K562 (cell line): ENCODE data around the gene C1GALT1C1L. TPM values are rescaled to one million over a fixed set of nuclear protein-coding genes. Genes with fewer than 3 reads are reported as not detected.

ENCODE experiments used
- CHD4 ChIP-seq: fragments of 200-600 bp; sonication (generic); IDR thresholded peaks from 3 replicates; pipeline ENCODE4 v1.6.1; 2012; ENCODE audit warnings: low read depth, mild to moderate bottlenecking, mixed read lengths, low read length, inconsistent platforms; ENCODE audit not compliant: insufficient read depth, insufficient replicate concordance, poor library complexity, severe bottlenecking
- MEF2A ChIP-seq: IDR thresholded peaks from 2 replicates; pipeline ENCODE4 v1.6.1; 2011; ENCODE audit warnings: low read depth, mild to moderate bottlenecking, low read length, moderate library complexity; ENCODE audit not compliant: control insufficient read depth
- MEIS2 ChIP-seq: fragments of 450-650 bp; IDR thresholded peaks from 2 replicates; pipeline ENCODE4 v1.6.1; 2014; ENCODE audit warnings: mild to moderate bottlenecking; ENCODE audit not compliant: partially characterized antibody
- RFX1 ChIP-seq: fragments of 450-650 bp; IDR thresholded peaks from 2 replicates; pipeline ENCODE4 v1.6.1; 2016; ENCODE audit warnings: mild to moderate bottlenecking, moderate library complexity
- ZNF134 ChIP-seq: fragments of 250-450 bp; sonication (Bioruptor Pico); conservative IDR thresholded peaks from 2 replicates; pipeline ENCODE4 v1.4.0; 2020
- ZNF23 ChIP-seq: fragments of 250-450 bp; sonication (Bioruptor Pico); IDR thresholded peaks from 2 replicates; pipeline ENCODE4 v1.4.0; 2020; ENCODE audit warnings: mild to moderate bottlenecking
- ZNF41 ChIP-seq: fragments of 250-450 bp; sonication (Bioruptor Pico); conservative IDR thresholded peaks from 2 replicates; pipeline ENCODE4 v1.4.0; 2020; ENCODE audit warnings: mild to moderate bottlenecking
- polyA plus RNA-seq, 8 experiments: library from polyadenylated mRNA; depleted of rRNA in 4 of 8; stranded (reverse) in 5 of 8; unstranded in 3 of 8; fragments of >200 nt; fragmentation: Nextera tagmentation in 2 of 8; fragmentation: Illumina TruSeq in 1 of 8; extraction: Ambion mirVana in 2 of 8; extraction: Trizol in 1 of 8; gene quantifications; 2 replicates each; pipeline versions ENCODE4 v1.2.1 to v1.2.3, GENCODE V29; 2011 to 2014; ENCODE audit warnings: inconsistent platforms in 1 of 8, missing spikeins in 1 of 8
- total RNA-seq, 7 experiments: library from RNA; depleted of rRNA in 6 of 7; stranded (reverse); fragments of >200 nt in 6 of 7; fragmentation: Illumina TruSeq in 2 of 7; extraction: Trizol in 2 of 7; gene quantifications; 2 replicates each; pipeline versions ENCODE4 v1.2.1 to v1.2.3, GENCODE V29; 2011 to 2021; ENCODE audit warnings: low replicate concordance in 1 of 7
- TF ChIP-seq, protein P1 (sequence below): fragments of 450-650 bp; conservative IDR thresholded peaks from 2 replicates; pipeline ENCODE4 v1.6.1; 2016; ENCODE audit warnings: missing genetic modification characterization, low read depth, mild to moderate bottlenecking, missing compliant biosample characterization, moderate library complexity
- TF ChIP-seq, protein P2 (sequence below): fragments of 450-650 bp; formaldehyde crosslinking; IDR thresholded peaks from 2 replicates; pipeline ENCODE4 v1.4.0; 2020; ENCODE audit warnings: mild to moderate bottlenecking, moderate library complexity
- TF ChIP-seq, protein P3 (sequence below): fragments of 250-450 bp; sonication (Bioruptor Pico); IDR thresholded peaks from 2 replicates; pipeline ENCODE4 v1.8.0; 2022; ENCODE audit warnings: moderate library complexity, mild to moderate bottlenecking, inconsistent platforms
- TF ChIP-seq, protein P4 (sequence below), 2 experiments: fragments of 450-650 bp in 1 of 2; IDR thresholded peaks; 2 replicates each; pipeline ENCODE4 v1.6.1; 2011 to 2017; ENCODE audit warnings: low read depth in 2 of 2, antibody characterized with exemption in 1 of 2, borderline replicate concordance in 1 of 2, low read length in 1 of 2, mild to moderate bottlenecking in 1 of 2, mixed read lengths in 1 of 2; ENCODE audit not compliant: control insufficient read depth in 1 of 2
- TF ChIP-seq, protein P5 (sequence below), 2 experiments: fragments of 450-650 bp in 1 of 2; sonication (generic) in 1 of 2; formaldehyde crosslinking in 1 of 2; IDR thresholded peaks in 1 of 2; conservative IDR thresholded peaks in 1 of 2; 2 replicates each; pipeline versions ENCODE4 v1.6.1 to v1.8.1; 2016 to 2023; ENCODE audit warnings: mild to moderate bottlenecking in 2 of 2, moderate library complexity in 2 of 2, inconsistent platforms in 1 of 2, missing genetic modification reagents in 1 of 2
- TF ChIP-seq, protein P6 (sequence below): fragments of 250-450 bp; sonication (Bioruptor Pico); IDR thresholded peaks from 2 replicates; pipeline ENCODE4 v1.6.1; 2021; ENCODE audit warnings: mild to moderate bottlenecking
- TF ChIP-seq, protein P7 (sequence below): fragments of 450-650 bp; formaldehyde crosslinking; IDR thresholded peaks from 2 replicates; pipeline ENCODE4 v1.4.0; 2022; ENCODE audit warnings: mild to moderate bottlenecking, moderate library complexity

C1GALT1C1L gene
- total and polyA plus RNA-seq, 9 of the 15 experiments (the other 6 are each of a cell fraction or from before 2014, with no cell fraction given): 1.0 to 4.4 (median 1.9) TPM

DNA sequence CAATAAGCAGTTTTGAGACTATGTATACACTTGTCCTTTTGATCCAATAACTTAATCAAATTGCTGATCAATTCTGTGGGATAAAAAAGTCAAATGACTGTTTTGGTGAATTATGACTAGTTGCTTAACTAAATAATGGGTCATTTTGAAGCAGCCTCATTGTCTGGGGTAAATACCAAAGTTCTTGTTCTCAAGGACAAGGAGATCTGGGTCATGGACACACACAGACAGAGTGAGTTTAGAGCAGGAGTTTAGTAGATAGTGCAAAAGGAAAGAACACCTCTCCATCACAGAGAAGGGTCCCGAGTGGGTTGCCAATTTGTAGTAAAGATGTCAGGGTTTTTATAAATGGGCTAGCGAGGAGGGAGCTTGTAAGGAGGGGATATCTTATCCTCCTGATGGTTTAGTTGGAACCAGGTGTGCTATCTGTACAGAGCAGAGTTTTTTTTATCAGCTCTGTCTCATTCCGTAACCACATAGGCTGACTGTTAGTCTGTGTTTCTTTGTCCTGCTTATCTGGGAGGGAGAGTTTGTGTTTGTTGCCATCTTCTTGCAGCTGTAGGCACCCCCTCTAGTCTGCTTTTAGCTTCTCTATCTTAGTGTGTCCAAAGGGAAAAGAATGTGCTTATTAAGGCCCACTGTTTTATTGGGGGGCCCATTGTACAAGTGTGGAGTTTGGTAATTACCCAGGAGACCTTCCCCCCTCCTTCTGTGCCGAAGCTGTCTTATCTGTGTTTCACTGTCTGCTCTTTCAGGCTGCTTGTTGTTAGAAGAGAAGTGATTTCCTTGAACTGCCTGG, 48.7 kb upstream of the C1GALT1C1L start (continued):
- TF ChIP-seq, protein P1, sequence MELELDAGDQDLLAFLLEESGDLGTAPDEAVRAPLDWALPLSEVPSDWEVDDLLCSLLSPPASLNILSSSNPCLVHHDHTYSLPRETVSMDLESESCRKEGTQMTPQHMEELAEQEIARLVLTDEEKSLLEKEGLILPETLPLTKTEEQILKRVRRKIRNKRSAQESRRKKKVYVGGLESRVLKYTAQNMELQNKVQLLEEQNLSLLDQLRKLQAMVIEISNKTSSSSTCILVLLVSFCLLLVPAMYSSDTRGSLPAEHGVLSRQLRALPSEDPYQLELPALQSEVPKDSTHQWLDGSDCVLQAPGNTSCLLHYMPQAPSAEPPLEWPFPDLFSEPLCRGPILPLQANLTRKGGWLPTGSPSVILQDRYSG (tag): peak; percentile 77; the same call in 1 of the 2 replicates
- TF ChIP-seq, protein P2, sequence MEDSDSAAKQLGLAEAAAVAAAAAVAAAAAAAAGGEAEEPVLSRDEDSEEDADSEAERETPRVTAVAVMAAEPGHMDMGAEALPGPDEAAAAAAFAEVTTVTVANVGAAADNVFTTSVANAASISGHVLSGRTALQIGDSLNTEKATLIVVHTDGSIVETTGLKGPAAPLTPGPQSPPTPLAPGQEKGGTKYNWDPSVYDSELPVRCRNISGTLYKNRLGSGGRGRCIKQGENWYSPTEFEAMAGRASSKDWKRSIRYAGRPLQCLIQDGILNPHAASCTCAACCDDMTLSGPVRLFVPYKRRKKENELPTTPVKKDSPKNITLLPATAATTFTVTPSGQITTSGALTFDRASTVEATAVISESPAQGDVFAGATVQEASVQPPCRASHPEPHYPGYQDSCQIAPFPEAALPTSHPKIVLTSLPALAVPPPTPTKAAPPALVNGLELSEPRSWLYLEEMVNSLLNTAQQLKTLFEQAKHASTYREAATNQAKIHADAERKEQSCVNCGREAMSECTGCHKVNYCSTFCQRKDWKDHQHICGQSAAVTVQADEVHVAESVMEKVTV (CRISPR knock-in tag): 0 out of 2 replicates have a peak, but pooled peaks have one; percentile 22
- peak; percentile 49; the same call in 1 of the 2 replicates for TF ChIP-seq MEF2A
- TF ChIP-seq, protein P3, sequence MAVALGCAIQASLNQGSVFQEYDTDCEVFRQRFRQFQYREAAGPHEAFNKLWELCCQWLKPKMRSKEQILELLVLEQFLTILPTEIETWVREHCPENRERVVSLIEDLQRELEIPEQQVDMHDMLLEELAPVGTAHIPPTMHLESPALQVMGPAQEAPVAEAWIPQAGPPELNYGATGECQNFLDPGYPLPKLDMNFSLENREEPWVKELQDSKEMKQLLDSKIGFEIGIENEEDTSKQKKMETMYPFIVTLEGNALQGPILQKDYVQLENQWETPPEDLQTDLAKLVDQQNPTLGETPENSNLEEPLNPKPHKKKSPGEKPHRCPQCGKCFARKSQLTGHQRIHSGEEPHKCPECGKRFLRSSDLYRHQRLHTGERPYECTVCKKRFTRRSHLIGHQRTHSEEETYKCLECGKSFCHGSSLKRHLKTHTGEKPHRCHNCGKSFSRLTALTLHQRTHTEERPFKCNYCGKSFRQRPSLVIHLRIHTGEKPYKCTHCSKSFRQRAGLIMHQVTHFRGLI: 0 out of 2 replicates have a peak, but pooled peaks have one; percentile 24
- no peak for TF ChIP-seq CHD4
- TF ChIP-seq, protein P4, sequence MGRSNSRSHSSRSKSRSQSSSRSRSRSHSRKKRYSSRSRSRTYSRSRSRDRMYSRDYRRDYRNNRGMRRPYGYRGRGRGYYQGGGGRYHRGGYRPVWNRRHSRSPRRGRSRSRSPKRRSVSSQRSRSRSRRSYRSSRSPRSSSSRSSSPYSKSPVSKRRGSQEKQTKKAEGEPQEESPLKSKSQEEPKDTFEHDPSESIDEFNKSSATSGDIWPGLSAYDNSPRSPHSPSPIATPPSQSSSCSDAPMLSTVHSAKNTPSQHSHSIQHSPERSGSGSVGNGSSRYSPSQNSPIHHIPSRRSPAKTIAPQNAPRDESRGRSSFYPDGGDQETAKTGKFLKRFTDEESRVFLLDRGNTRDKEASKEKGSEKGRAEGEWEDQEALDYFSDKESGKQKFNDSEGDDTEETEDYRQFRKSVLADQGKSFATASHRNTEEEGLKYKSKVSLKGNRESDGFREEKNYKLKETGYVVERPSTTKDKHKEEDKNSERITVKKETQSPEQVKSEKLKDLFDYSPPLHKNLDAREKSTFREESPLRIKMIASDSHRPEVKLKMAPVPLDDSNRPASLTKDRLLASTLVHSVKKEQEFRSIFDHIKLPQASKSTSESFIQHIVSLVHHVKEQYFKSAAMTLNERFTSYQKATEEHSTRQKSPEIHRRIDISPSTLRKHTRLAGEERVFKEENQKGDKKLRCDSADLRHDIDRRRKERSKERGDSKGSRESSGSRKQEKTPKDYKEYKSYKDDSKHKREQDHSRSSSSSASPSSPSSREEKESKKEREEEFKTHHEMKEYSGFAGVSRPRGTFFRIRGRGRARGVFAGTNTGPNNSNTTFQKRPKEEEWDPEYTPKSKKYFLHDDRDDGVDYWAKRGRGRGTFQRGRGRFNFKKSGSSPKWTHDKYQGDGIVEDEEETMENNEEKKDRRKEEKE (IDR thresholded peaks at IDR 0.05; ENCODE audit: borderline replicate concordance in 1 of 2, control insufficient read depth in 1 of 2, low read depth in 2 of 2, low read length in 1 of 2): peak in 1 of 2 experiments; percentile 22; a peak in 1 of 4 replicates
- TF ChIP-seq, protein P5, sequence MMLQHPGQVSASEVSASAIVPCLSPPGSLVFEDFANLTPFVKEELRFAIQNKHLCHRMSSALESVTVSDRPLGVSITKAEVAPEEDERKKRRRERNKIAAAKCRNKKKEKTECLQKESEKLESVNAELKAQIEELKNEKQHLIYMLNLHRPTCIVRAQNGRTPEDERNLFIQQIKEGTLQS (IDR thresholded peaks at IDR 0.05): peak; percentile 62; the same call in 1 of the 2 replicates
- TF ChIP-seq, protein P5 (CRISPR knock-in tag; conservative IDR thresholded peaks at IDR 0.05): no peak
- 0 out of 2 replicates have a peak, but pooled peaks have one; percentile 5 for TF ChIP-seq RFX1
- TF ChIP-seq ZNF23: peak; percentile 69; the same call in 1 of the 2 replicates
- TF ChIP-seq, protein P6, sequence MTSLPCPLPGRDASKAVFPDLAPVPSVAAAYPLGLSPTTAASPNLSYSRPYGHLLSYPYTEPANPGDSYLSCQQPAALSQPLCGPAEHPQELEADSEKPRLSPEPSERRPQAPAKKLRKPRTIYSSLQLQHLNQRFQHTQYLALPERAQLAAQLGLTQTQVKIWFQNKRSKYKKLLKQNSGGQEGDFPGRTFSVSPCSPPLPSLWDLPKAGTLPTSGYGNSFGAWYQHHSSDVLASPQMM (CRISPR knock-in tag): no peak
- peak; percentile 91 for TF ChIP-seq MEIS2
- TF ChIP-seq, protein P7, sequence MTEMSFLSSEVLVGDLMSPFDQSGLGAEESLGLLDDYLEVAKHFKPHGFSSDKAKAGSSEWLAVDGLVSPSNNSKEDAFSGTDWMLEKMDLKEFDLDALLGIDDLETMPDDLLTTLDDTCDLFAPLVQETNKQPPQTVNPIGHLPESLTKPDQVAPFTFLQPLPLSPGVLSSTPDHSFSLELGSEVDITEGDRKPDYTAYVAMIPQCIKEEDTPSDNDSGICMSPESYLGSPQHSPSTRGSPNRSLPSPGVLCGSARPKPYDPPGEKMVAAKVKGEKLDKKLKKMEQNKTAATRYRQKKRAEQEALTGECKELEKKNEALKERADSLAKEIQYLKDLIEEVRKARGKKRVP (CRISPR knock-in tag): peak; percentile 50; the same call in 1 of the 2 replicates
- TF ChIP-seq ZNF134 (CRISPR knock-in tag): peak; percentile 49; the same call in 1 of the 2 replicates
- 0 out of 2 replicates have a peak, but pooled peaks have one; percentile 49 for TF ChIP-seq ZNF41 (CRISPR knock-in tag)
